ENCODE data around the gene RBMS1. TPM values are rescaled to one million over a fixed set of nuclear protein-coding genes. Genes with fewer than 3 reads are reported as not detected.
"Not testable (repeated sequence)": the region's sequence is repeated elsewhere in the genome, so short reads cannot be mapped to it uniquely, and the experiment has no call there.

RBMS1 gene
- polyA plus RNA-seq, 2 of the 4 experiments (the other 2 are of a cell fraction) = 51.9 to 108 TPM

GRCh38 chr2:160450486-160450885 is 43.1 kb downstream of the RBMS1 start:
- FAIRE-seq (no peak), ATAC-seq (no peak), DNase-seq (ENCODE audit: low read depth in 1 of 2, low spot score in 1 of 2) (no peak)
- CTCF ChIA-PET = interaction anchor here (1.3 kb wide), 1 partner anchor 18 kb away, joined by 4 read pairs; no protein-coding TSS in a partner anchor
- Histone ChIP-seq H3K27ac (no peak overlapping the region), H3K4me1 (peaks cover 34% of the 10 kb centered on the region), H3K4me3 (no peak overlapping the region), H3K9me3 (no peaks in the 10 kb centered on the region), H3K4me2 (no peak overlapping the region)
- POLR2A ChIA-PET = interaction anchor here (0.7 kb wide), 1 partner anchor 133 kb away, joined by 5 read pairs; no protein-coding TSS in a partner anchor
- no peak for TF ChIP-seq KDM1A (IDR thresholded peaks at IDR 0.05; ENCODE audit: low read depth)
- TF ChIP-seq, protein P1, sequence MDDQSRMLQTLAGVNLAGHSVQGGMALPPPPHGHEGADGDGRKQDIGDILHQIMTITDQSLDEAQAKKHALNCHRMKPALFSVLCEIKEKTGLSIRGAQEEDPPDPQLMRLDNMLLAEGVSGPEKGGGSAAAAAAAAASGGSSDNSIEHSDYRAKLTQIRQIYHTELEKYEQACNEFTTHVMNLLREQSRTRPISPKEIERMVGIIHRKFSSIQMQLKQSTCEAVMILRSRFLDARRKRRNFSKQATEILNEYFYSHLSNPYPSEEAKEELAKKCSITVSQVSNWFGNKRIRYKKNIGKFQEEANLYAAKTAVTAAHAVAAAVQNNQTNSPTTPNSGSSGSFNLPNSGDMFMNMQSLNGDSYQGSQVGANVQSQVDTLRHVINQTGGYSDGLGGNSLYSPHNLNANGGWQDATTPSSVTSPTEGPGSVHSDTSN (IDR thresholded peaks at IDR 0.05) = no peak
- no peak for TF ChIP-seq HOXA7 (CRISPR knock-in tag; IDR thresholded peaks at IDR 0.05)
- TF ChIP-seq, protein P2, sequence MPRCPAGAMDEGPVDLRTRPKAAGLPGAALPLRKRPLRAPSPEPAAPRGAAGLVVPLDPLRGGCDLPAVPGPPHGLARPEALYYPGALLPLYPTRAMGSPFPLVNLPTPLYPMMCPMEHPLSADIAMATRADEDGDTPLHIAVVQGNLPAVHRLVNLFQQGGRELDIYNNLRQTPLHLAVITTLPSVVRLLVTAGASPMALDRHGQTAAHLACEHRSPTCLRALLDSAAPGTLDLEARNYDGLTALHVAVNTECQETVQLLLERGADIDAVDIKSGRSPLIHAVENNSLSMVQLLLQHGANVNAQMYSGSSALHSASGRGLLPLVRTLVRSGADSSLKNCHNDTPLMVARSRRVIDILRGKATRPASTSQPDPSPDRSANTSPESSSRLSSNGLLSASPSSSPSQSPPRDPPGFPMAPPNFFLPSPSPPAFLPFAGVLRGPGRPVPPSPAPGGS (IDR thresholded peaks at IDR 0.05) = no peak
- TF ChIP-seq TFCP2L1 (CRISPR knock-in tag; IDR thresholded peaks at IDR 0.05) = no peak
- TF ChIP-seq RNF2 (IDR thresholded peaks at IDR 0.05; ENCODE audit: borderline replicate concordance, low read depth) = no peak

DNA sequence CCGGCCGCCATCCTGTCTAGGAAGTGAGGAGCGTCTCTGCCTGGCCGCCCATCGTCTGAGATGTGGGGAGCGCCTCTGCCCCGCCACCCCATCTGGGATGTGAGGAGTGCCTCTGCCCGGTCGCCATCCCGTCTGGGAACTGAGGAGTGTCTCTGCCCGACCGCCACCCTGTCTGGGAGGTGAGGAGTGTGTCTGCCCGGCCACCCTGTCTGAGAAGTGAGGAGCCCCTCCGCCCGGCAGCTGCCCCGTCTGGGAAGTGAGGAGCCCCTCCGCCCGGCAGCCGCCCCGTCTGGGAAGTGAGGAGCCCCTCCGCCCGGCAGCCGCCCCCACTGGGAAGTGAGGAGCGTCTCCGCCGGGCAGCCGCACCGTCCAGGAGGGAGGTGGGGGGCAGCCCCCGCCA is 44.8 kb downstream of the RBMS1 start:
- ATAC-seq; H3K4me2 ChIP-seq; H3K9me3 ChIP-seq; POLR2A ChIA-PET; FAIRE-seq; H3K27ac ChIP-seq; CTCF ChIA-PET; H3K4me3 ChIP-seq; DNase-seq (ENCODE audit: low read depth in 1 of 2, low spot score in 1 of 2): not testable (repeated sequence)
- 98% methylated on average over 7 of the region's 29 CpGs for WGBS (ENCODE audit: missing lambda C conversion rate)
- H3K4me1 ChIP-seq = peaks cover 17% of the 10 kb centered on the region

DNA sequence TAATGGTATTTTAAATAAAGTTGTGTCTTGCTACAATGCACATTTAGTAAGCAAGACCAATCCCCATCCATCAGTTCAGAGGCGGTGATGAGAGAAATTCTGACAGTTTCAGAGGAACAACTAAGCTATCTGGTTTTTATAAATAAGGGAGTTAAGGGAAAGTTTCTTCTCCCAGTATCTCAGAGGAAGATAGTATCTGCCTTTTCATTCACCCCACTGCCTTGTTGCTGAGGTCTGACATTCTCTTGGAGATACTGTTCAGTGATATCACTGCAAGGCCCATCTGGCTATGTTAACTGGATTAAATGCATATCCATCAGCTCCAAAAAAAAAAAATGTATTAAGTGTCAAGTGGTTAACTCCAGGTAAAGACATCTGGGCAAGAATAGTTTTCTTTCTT is 47.9 kb downstream of the RBMS1 start:
- ChIA-PET CTCF (no interaction called here), POLR2A (no interaction called here)
- Histone ChIP-seq H3K4me2 (no peak overlapping the region), H3K27ac (no peak overlapping the region), H3K9me3 (no peaks in the 10 kb centered on the region), H3K4me3 (no peak overlapping the region), H3K4me1 (peaks cover 5% of the 10 kb centered on the region; the same call in 1 of the 3 replicates)
- 97% methylated on average over 1 of the region's 1 CpG for WGBS (ENCODE audit: missing lambda C conversion rate)
- ATAC-seq (no peak), FAIRE-seq (no peak), DNase-seq (ENCODE audit: low read depth in 1 of 2, low spot score in 1 of 2) (no peak)
- TF ChIP-seq CBX2 (IDR thresholded peaks at IDR 0.05; ENCODE audit: borderline replicate concordance, low read depth) = no peak
- TF ChIP-seq KDM1A (IDR thresholded peaks at IDR 0.05; ENCODE audit: low read depth) = no peak
- TF ChIP-seq, protein P3, sequence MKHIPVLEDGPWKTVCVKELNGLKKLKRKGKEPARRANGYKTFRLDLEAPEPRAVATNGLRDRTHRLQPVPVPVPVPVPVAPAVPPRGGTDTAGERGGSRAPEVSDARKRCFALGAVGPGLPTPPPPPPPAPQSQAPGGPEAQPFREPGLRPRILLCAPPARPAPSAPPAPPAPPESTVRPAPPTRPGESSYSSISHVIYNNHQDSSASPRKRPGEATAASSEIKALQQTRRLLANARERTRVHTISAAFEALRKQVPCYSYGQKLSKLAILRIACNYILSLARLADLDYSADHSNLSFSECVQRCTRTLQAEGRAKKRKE (CRISPR knock-in tag; IDR thresholded peaks at IDR 0.05; ENCODE audit: low read depth) = no peak
- TF ChIP-seq RFX5 (IDR thresholded peaks at IDR 0.05) = no peak
- no peak for TF ChIP-seq GATA3 (IDR thresholded peaks at IDR 0.05; ENCODE audit: borderline replicate concordance)
- no peak for TF ChIP-seq RNF2 (IDR thresholded peaks at IDR 0.05; ENCODE audit: borderline replicate concordance, low read depth)
- no peak for TF ChIP-seq HEYL (CRISPR knock-in tag; IDR thresholded peaks at IDR 0.05)

DNA sequence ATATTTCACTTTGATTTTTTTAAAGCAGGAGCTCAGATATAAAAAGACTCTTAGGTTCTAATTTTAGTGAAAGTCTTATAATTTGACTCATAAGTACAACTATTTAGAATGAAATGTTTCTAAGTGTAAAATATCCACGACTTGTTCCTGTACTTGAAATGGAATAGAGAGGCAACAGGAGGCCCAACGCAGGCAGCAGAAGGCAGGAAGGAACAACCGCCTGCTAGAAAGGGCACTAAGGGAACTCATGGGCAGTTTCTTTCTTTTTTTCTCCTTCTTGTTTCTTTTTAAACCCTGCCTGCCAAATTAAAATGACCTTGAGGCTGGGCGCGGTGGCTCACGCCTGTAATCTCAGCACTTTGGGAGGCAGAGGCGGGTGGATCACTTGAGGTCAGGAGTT is 51.0 kb downstream of the RBMS1 start:
- DNase-seq (ENCODE audit: low read depth in 1 of 2, low spot score in 1 of 2) (no peak), FAIRE-seq (no peak), ATAC-seq (no peak)
- 93% methylated on average over 7 of the region's 7 CpGs for WGBS (ENCODE audit: missing lambda C conversion rate)
- Histone ChIP-seq H3K4me3 (no peak overlapping the region), H3K4me2 (no peak overlapping the region), H3K27ac (no peak overlapping the region), H3K9me3 (no peaks in the 10 kb centered on the region), H3K4me1 (no peaks in the 10 kb centered on the region)
- TF ChIP-seq JUNB (IDR thresholded peaks at IDR 0.05) = no peak
- TF ChIP-seq MYC (IDR thresholded peaks at IDR 0.05; ENCODE audit: borderline replicate concordance, low read length) = no peak
- TF ChIP-seq FOSB (CRISPR knock-in tag; IDR thresholded peaks at IDR 0.05) = no peak
- TF ChIP-seq NPAS2 (CRISPR knock-in tag; IDR thresholded peaks at IDR 0.05; ENCODE audit: borderline replicate concordance) = no peak
- no peak for TF ChIP-seq ESRRA (IDR thresholded peaks at IDR 0.05; ENCODE audit: borderline replicate concordance, low read length)
- no peak for TF ChIP-seq TFCP2L1 (CRISPR knock-in tag; IDR thresholded peaks at IDR 0.05)
- TF ChIP-seq SMC3 (IDR thresholded peaks at IDR 0.05) = no peak
- TF ChIP-seq, protein P4, sequence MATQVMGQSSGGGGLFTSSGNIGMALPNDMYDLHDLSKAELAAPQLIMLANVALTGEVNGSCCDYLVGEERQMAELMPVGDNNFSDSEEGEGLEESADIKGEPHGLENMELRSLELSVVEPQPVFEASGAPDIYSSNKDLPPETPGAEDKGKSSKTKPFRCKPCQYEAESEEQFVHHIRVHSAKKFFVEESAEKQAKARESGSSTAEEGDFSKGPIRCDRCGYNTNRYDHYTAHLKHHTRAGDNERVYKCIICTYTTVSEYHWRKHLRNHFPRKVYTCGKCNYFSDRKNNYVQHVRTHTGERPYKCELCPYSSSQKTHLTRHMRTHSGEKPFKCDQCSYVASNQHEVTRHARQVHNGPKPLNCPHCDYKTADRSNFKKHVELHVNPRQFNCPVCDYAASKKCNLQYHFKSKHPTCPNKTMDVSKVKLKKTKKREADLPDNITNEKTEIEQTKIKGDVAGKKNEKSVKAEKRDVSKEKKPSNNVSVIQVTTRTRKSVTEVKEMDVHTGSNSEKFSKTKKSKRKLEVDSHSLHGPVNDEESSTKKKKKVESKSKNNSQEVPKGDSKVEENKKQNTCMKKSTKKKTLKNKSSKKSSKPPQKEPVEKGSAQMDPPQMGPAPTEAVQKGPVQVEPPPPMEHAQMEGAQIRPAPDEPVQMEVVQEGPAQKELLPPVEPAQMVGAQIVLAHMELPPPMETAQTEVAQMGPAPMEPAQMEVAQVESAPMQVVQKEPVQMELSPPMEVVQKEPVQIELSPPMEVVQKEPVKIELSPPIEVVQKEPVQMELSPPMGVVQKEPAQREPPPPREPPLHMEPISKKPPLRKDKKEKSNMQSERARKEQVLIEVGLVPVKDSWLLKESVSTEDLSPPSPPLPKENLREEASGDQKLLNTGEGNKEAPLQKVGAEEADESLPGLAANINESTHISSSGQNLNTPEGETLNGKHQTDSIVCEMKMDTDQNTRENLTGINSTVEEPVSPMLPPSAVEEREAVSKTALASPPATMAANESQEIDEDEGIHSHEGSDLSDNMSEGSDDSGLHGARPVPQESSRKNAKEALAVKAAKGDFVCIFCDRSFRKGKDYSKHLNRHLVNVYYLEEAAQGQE (IDR thresholded peaks at IDR 0.05) = no peak
- no peak for TF ChIP-seq FOSL2 (IDR thresholded peaks at IDR 0.05)
- no peak for TF ChIP-seq FOSL2 (CRISPR knock-in tag; IDR thresholded peaks at IDR 0.05)
- no peak for TF ChIP-seq EHMT2 (IDR thresholded peaks at IDR 0.05; ENCODE audit: low read depth)
- TF ChIP-seq MAX (IDR thresholded peaks at IDR 0.05) = no peak
- ChIA-PET CTCF (no interaction called here), POLR2A (no interaction called here)
